GM10266 (cell line): Measurements from ENCODE around the gene XRCC5.
A peak's percentile ranks its signal among the peaks of the same experiment; 100 is the strongest.

Experiments used
- DNase-seq: peaks from one replicate; pipeline ENCODE4 v3.0.0; 2012; ENCODE audit errors: extremely low spot score
- TF ChIP-seq, protein P1 (sequence below): IDR thresholded peaks from 2 replicates; pipeline ENCODE4 v1.5.1; 2012; ENCODE audit warnings: mild to moderate bottlenecking, low read depth; ENCODE audit not compliant: control insufficient read depth, insufficient read depth; ENCODE audit errors: missing control alignments

XRCC5 gene

DNA sequence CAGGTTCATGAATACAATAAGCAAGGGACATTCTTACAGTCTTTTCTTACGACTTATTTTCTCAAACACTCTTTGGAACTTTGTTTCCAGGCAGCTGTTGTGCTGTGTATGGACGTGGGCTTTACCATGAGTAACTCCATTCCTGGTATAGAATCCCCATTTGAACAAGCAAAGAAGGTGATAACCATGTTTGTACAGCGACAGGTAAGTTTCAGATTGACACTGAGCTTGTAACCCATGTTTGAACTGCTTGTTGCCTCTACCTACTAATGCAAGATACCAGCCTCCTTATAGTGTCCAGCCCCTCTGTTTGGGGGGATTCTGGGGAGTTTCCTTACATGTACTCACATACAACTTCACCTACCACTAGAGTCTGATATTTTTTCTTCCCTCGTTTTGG lies 3.8 kb downstream of the XRCC5 start:
- DNase-seq, result no peak
- TF ChIP-seq, protein P1, sequence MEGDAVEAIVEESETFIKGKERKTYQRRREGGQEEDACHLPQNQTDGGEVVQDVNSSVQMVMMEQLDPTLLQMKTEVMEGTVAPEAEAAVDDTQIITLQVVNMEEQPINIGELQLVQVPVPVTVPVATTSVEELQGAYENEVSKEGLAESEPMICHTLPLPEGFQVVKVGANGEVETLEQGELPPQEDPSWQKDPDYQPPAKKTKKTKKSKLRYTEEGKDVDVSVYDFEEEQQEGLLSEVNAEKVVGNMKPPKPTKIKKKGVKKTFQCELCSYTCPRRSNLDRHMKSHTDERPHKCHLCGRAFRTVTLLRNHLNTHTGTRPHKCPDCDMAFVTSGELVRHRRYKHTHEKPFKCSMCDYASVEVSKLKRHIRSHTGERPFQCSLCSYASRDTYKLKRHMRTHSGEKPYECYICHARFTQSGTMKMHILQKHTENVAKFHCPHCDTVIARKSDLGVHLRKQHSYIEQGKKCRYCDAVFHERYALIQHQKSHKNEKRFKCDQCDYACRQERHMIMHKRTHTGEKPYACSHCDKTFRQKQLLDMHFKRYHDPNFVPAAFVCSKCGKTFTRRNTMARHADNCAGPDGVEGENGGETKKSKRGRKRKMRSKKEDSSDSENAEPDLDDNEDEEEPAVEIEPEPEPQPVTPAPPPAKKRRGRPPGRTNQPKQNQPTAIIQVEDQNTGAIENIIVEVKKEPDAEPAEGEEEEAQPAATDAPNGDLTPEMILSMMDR, result no peak

DNA sequence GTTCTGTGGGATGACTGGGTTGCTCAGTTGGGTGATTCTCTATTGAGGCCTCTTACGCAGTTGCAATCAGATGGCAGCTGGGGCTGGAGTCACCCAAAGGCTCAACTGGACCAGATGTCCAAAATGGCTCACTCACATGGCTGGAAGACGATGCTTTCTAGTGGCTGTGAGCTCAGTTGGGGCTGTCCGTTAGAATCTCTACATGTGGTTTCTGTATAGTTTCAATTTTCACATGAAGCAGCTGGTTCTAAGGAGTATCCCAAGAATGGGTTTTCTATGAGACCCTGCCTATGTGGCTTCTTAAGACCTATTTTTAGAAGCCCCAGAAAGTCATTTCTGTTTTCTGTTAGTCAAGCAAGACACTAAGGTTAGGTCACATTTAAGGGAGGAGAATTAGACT lies 4.4 kb downstream of the XRCC5 start:
- TF ChIP-seq, protein P1, result no peak
- DNase-seq, result peak; percentile 46

DNA sequence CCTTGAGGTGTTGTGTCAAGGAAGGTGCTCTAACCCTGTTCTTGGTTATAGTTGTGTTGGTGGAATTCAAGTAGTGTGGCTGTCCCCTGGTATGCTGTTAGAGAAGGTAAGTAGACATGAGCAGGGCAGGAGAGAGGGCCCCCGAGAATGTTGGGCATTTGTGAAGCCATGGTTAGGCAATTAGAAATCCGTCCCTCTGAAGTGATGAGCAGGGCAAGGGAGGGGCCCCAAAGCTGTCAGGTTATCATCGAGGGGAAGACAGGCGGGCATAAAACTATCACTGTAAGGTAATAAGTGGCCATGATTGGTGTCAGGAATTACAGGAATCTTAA lies 5.2 kb downstream of the XRCC5 start:
- DNase-seq, result no peak
- TF ChIP-seq, protein P1, result no peak

DNA sequence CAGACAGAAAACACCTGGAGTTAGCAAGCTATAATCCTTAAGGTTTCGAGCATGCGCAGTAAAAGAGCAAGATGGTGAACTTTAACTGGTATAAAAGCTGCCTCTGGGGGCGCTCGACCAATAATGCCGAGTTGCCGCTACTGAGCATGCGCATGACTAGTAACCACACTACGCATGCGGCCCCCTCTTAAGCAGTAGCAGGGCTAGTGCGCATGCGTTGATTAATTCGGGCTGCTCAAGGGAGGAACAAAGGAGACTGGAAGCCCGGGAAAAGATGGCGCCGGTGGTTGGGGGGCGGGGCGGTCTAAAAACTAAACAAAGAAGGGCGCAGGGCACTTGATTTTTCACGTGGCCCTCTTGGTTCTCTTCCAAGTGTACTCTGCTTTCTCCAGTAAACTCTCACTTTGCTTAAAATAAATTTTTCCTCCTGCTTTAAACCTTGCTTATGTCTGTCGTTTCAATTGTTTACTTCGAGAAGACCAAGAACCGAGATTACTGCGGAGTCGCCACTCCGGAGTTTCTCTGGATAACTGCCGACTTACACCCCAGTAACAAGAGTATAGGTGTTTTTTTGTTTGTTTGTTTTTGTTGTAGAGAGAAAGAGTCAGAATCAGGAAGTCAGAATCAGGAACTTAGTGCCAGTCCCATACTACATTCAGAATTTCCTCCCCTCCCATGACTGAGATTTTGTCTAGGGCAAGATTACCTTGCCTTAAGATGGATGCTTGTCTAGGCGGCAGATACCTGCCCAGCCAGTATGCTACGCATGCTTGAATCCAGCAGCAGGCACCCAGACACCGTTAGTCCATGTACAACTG lies 5.8 kb downstream of the XRCC5 start:
- TF ChIP-seq, protein P1, result peak; percentile 80
- DNase-seq, result peak; percentile 91

DNA sequence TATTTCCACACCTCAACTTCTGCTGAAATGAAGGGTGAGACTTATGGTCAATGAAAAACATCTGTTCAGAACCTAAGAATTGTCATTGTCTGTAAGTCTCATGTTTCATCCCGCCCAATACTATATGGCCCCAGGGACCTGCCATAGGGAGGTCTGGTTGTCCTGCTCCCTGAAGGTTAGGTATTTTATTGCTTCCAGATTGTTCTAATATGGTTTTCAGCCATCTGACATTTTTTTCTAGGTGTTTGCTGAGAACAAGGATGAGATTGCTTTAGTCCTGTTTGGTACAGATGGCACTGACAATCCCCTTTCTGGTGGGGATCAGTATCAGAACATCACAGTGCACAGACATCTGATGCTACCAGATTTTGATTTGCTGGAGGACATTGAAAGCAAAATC lies 7.3 kb downstream of the XRCC5 start:
- TF ChIP-seq, protein P1, result no peak
- DNase-seq, result no peak

DNA sequence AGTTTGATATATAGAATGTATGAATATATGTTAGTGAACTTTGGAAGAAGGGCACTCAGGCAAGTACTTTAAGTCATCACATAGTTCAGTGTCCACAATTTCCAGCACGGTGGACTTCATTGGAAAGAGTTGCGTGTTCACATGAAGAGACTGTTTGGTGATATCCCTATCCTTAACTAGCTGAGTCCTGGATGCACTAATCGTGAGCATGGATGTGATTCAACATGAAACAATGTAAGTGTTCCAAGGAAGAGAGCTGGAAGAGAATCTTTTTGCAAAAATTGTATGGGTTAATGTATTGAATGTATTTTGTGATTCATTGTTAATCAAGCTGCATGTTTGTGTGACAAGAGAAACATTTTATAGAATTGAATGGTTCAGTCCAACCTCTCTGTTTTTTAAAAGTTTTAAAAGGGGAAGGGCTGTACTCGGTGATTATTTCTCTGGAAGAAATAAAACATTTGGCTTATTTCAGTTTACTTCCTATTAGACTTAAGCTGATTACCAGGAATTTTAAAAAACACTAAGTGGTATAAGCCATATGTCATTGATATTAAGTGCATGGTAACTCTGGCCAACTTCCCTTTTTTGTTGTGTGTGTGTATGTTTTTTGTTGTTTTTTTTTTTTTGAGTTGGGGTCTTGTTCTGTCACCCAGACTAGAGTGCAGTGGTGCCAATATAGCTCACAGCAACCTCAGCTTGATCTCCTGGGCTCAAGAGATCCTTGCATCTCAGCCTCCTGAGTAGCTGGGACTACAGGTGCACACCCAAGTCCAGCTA lies 8.6 kb downstream of the XRCC5 start:
- no peak for DNase-seq

More for the DNA sequence above, 8.6 kb downstream of the XRCC5 start:
- TF ChIP-seq, protein P1, result no peak
